NOMO-1 treated with DMSO at 0.1 percent for 48 hours (cell line): Measurements from ENCODE around the gene NME4.
"Not testable (repeated sequence)": the region's sequence is repeated elsewhere in the genome, so short reads cannot be mapped to it uniquely, and the experiment has no call there.

Experiments
- DNase-seq: peaks from one replicate; lab custom pipeline; 2025; ENCODE audit not compliant: unreplicated experiment; lab: John Stamatoyannopoulos, UW

The NME4 gene

GRCh38 chr16:375927-376816 is 20.8 kb upstream of the NME4 start:
- no peak for DNase-seq

GRCh38 chr16:376817-377418 is 20.1 kb upstream of the NME4 start:
- DNase-seq, result no peak

GRCh38 chr16:377419-377951 is 19.5 kb upstream of the NME4 start:
- no peak for DNase-seq

- DNase-seq, result not testable (repeated sequence)
Measured at GRCh38 chr16:378113-378820, 18.7 kb upstream of the NME4 start.

GRCh38 chr16:378821-379182 is 18.2 kb upstream of the NME4 start:
- no peak for DNase-seq

- DNase-seq, result no peak
Measured at GRCh38 chr16:379183-379960, 17.6 kb upstream of the NME4 start.

GRCh38 chr16:379961-380761 is 16.8 kb upstream of the NME4 start:
- DNase-seq, result no peak

GRCh38 chr16:380762-381011 is 16.3 kb upstream of the NME4 start:
- no peak for DNase-seq

GRCh38 chr16:381012-381788 is 15.8 kb upstream of the NME4 start:
- no peak for DNase-seq

GRCh38 chr16:381789-382717 is 14.9 kb upstream of the NME4 start, which contains the start of gene PGAP6:
TSS of gene PGAP6 (minus strand) at chr16:381978. CDS start at chr16:381821, 157 bp downstream.
- DNase-seq, result peak; percentile 42

- DNase-seq, result no peak
Measured at GRCh38 chr16:383326-384051, 13.5 kb upstream of the NME4 start.

- DNase-seq, result no peak
Measured at GRCh38 chr16:386641-387156, 10.3 kb upstream of the NME4 start.

GRCh38 chr16:387761-388666 is 9.0 kb upstream of the NME4 start:
- DNase-seq, result not testable (repeated sequence)

GRCh38 chr16:389352-389751 is 7.6 kb upstream of the NME4 start:
- no peak for DNase-seq

GRCh38 chr16:391885-392335 is 5.1 kb upstream of the NME4 start:
- peak; percentile 48 for DNase-seq

GRCh38 chr16:392450-393030 is 4.5 kb upstream of the NME4 start:
- no peak for DNase-seq
